Epithelial cell of umbilical artery (primary cell): ENCODE results near the gene COA4. TPM values are rescaled to one million over a fixed set of nuclear protein-coding genes. Genes with fewer than 3 reads are reported as not detected.

Experiments used
- total RNA-seq: library from RNA; depleted of rRNA; stranded (reverse); fragments of >200 nt; gene quantifications from 2 replicates; pipeline ENCODE4 v1.2.3, GENCODE V29; 2014

COA4 gene
- 79.3 and 79.9 TPM in 2 replicates for total RNA-seq

GRCh38 chr11:73876424-73877310 is at the start of gene COA4, which contains the start of gene PAAF1:
Gene COA4, minus strand, starts transcription at chr11:73876846. Its CDS starts 3,468 bp downstream, at chr11:73873378.
Gene PAAF1, plus strand, starts transcription at chr11:73876999. Its CDS starts 23 bp downstream, at chr11:73877022.

Other genes starting within 250 kb of the COA4 start
- gene PLEKHB1, start 230.3 kb downstream of the COA4 start, total RNA-seq, result 0.61 TPM in 1 of 2 replicates, not detected in the other
- gene RAB6A, start 115.8 kb downstream of the COA4 start, total RNA-seq, result 105 and 117 TPM in 2 replicates
- gene MRPL48, start 89.0 kb downstream of the COA4 start, total RNA-seq, result 28.0 and 43.2 TPM in 2 replicates
- 6.8 and 9.1 TPM in 2 replicates for gene PAAF1, start 153 bp upstream of the COA4 start, total RNA-seq
- gene DNAJB13, start 74.2 kb upstream of the COA4 start, total RNA-seq, result not detected in 2 replicates
- 0.30 and 2.3 TPM in 2 replicates for gene UCP2, start 106.0 kb upstream of the COA4 start, total RNA-seq
- gene UCP3, start 132.2 kb upstream of the COA4 start, total RNA-seq, result 0.32 and 0.46 TPM in 2 replicates